Stimulated activated CD8-positive, alpha-beta memory T cell treated with anti-CD3 and anti-CD28 coated beads, Interleukin-4, amount 100 ng/mL, for 48 hours (primary cell): Measurements from ENCODE around the gene SIGLEC6.

Source experiments
- DNase-seq: peaks from one replicate; pipeline ENCODE4 v3.0.0-alpha.2; 2020

SIGLEC6 gene

GRCh38 chr19:51472607-51473006 is 58.9 kb downstream of the SIGLEC6 start:
- no peak for DNase-seq

- DNase-seq, result no peak
Measured at GRCh38 chr19:51471527-51471926, 59.9 kb downstream of the SIGLEC6 start.

- no peak for DNase-seq
Measured at GRCh38 chr19:51470966-51471365, 60.5 kb downstream of the SIGLEC6 start.

GRCh38 chr19:51469629-51470028 is 61.8 kb downstream of the SIGLEC6 start:
- DNase-seq, result peak; percentile 4

- peak; percentile 20 for DNase-seq
Measured at GRCh38 chr19:51469162-51469561, 62.3 kb downstream of the SIGLEC6 start.

- no peak for DNase-seq
Measured at GRCh38 chr19:51468545-51468920, 62.9 kb downstream of the SIGLEC6 start.

- DNase-seq, result peak; percentile 17
Measured at GRCh38 chr19:51467864-51468544, 63.5 kb downstream of the SIGLEC6 start.
